Gastrocnemius medialis (tissue), 4 donors: ENCODE measurements around the gene DDX24. TPM values are rescaled to one million over a fixed set of nuclear protein-coding genes. Genes with fewer than 3 reads are reported as not detected.
A peak's percentile ranks its signal among the peaks of the same experiment; 100 is the strongest.

Experiments used
- ATAC-seq, 2 donors: fragments of 150-250 bp; one replicate each; pipeline ENCODE4 v1.9.1; 2016
- DNase-seq, 2 donors: peaks; one replicate each; pipeline ENCODE4 v3.0.0-alpha.2; 2019
- H3K27ac ChIP-seq, 4 donors: fragments of 200-600 bp; sonication (generic); 1 replicate in 1 of 4; 2 replicates in 3 of 4; pipeline ENCODE4 v1.5.1; 2016 to 2018; ENCODE audit warnings: mild to moderate bottlenecking in 2 of 4, moderate library complexity in 1 of 4
- H3K27me3 ChIP-seq, 3 donors: fragments of 200-600 bp; sonication (generic) in 2 of 3; 1 replicate in 1 of 3; 2 replicates in 2 of 3; pipeline versions ENCODE4 v1.5.1 to v1.6.0; 2016 to 2019; ENCODE audit warnings: mild to moderate bottlenecking in 1 of 3, moderate library complexity in 1 of 3
- H3K36me3 ChIP-seq, 2 donors: fragments of 200-600 bp; sonication (generic) in 1 of 2; one replicate each; pipeline ENCODE4 v1.5.1; 2017 to 2018
- H3K4me1 ChIP-seq, 2 donors: fragments of 200-600 bp; sonication (generic) in 1 of 2; one replicate each; pipeline ENCODE4 v1.5.1; 2016 to 2017; ENCODE audit warnings: mild to moderate bottlenecking in 2 of 2
- H3K4me3 ChIP-seq, 4 donors: fragments of 200-600 bp; sonication (generic) in 3 of 4; 1 replicate in 1 of 4; 2 replicates in 3 of 4; pipeline ENCODE4 v1.5.1; 2016 to 2019; ENCODE audit warnings: mild to moderate bottlenecking in 2 of 4
- H3K9me3 ChIP-seq, 3 donors: fragments of 200-600 bp; sonication (generic) in 2 of 3; 1 replicate in 1 of 3; 2 replicates in 2 of 3; pipeline ENCODE4 v1.5.1; 2016 to 2019
- POLR2A ChIP-seq, 2 donors: fragments of 450-650 bp; IDR thresholded peaks; one replicate each; pipeline ENCODE4 v1.6.1; 2017; ENCODE audit warnings: antibody characterized with exemption in 2 of 2, mild to moderate bottlenecking in 2 of 2, moderate library complexity in 2 of 2
- in situ Hi-C, 4 donors: fragments of 200-750 bp; cut with MboI; loops; one replicate each; pipeline versions ENCODE4 v1.15.0 to v1.8.0; 2017; ENCODE audit warnings: low sequenced_read_pairs in 4 of 4
- intact Hi-C: fragments of 100-400 bp; cut with DNase I; formaldehyde crosslinking; loops from one replicate; pipeline ENCODE4 v1.15.1; 2023; ENCODE audit warnings: low total_unique reads
- total RNA-seq, 4 donors: library from RNA; depleted of rRNA; stranded (reverse); fragments of >200 nt; gene quantifications; one replicate each; pipeline versions ENCODE4 v1.1.0 to v1.2.3, GENCODE V29; 2016
- TF ChIP-seq, protein P1 (sequence below), 5 experiments: fragments of 450-650 bp in 3 of 5; fragments of 200-600 bp in 2 of 5; sonication (generic) in 2 of 5; IDR thresholded peaks in 4 of 5; conservative IDR thresholded peaks in 1 of 5; 1 replicate in 4 of 5; 2 replicates in 1 of 5; pipeline ENCODE4 v1.5.1; 2016 to 2019; ENCODE audit warnings: antibody characterized with exemption in 5 of 5, mild to moderate bottlenecking in 3 of 5, moderate library complexity in 3 of 5

DDX24 gene
- total RNA-seq, 4 donors from 2014 or later = 106 to 200 (median 128) TPM

- Histone ChIP-seq H3K9me3 (no peaks in the 10 kb centered on the region), H3K4me1 (peaks cover 29 to 33% of the 10 kb centered on the region in 2 donors), H3K36me3 (no peaks in the 10 kb centered on the region), H3K4me3 (no peak overlapping the region), H3K27ac (peak overlapping the region in 2 of 4 donors; percentile 2 to 56), H3K27me3 (no peaks in the 10 kb centered on the region)
- in situ Hi-C loops = loop anchor here in 3 of 4 donors (5.0 to 10.0 kb wide), 2 partner anchors 59 to 347 kb away; no protein-coding TSS in a partner anchor
- intact Hi-C loops = loop anchor here (1.0 to 10.0 kb wide), 2 partner anchors 61 to 347 kb away; no protein-coding TSS in a partner anchor
- TF ChIP-seq, protein P1, sequence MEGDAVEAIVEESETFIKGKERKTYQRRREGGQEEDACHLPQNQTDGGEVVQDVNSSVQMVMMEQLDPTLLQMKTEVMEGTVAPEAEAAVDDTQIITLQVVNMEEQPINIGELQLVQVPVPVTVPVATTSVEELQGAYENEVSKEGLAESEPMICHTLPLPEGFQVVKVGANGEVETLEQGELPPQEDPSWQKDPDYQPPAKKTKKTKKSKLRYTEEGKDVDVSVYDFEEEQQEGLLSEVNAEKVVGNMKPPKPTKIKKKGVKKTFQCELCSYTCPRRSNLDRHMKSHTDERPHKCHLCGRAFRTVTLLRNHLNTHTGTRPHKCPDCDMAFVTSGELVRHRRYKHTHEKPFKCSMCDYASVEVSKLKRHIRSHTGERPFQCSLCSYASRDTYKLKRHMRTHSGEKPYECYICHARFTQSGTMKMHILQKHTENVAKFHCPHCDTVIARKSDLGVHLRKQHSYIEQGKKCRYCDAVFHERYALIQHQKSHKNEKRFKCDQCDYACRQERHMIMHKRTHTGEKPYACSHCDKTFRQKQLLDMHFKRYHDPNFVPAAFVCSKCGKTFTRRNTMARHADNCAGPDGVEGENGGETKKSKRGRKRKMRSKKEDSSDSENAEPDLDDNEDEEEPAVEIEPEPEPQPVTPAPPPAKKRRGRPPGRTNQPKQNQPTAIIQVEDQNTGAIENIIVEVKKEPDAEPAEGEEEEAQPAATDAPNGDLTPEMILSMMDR (IDR thresholded peaks at IDR 0.05 in 4 of 5, conservative IDR thresholded peaks at IDR 0.05 in 1 of 5) = peak; percentile 89 to 97 (median 96)
- TF ChIP-seq POLR2A (IDR thresholded peaks at IDR 0.05) = no peak
- peak; percentile 66 to 76 for ATAC-seq
- DNase-seq = peak; percentile 52 to 76
These were observed 79.3 kb downstream of the DDX24 start for GRCh38 chr14:94001501-94002396.

GRCh38 chr14:94001016-94001415 is 80.0 kb downstream of the DDX24 start:
- peaks cover 37 to 41% of the 10 kb centered on the region in 2 donors for H3K4me1 ChIP-seq
- DNase-seq = no peak
- no peaks in the 10 kb centered on the region for H3K9me3 ChIP-seq
- no peak overlapping the region for H3K4me3 ChIP-seq
- intact Hi-C loops = loop anchor here (1.0 to 10.0 kb wide), 2 partner anchors 61 to 346 kb away; no protein-coding TSS in a partner anchor
- ATAC-seq = no peak
- peak overlapping the region in 3 of 4 donors; percentile 2 to 56 (median 8) for H3K27ac ChIP-seq
- in situ Hi-C loops = loop anchor here in 3 of 4 donors (5.0 to 10.0 kb wide), 2 partner anchors 59 to 346 kb away; no protein-coding TSS in a partner anchor
- no peaks in the 10 kb centered on the region for H3K36me3 ChIP-seq
- H3K27me3 ChIP-seq = no peaks in the 10 kb centered on the region
- TF ChIP-seq POLR2A (IDR thresholded peaks at IDR 0.05) = no peak
- TF ChIP-seq, protein P1 (IDR thresholded peaks at IDR 0.05 in 4 of 5, conservative IDR thresholded peaks at IDR 0.05 in 1 of 5) = no peak

DNA sequence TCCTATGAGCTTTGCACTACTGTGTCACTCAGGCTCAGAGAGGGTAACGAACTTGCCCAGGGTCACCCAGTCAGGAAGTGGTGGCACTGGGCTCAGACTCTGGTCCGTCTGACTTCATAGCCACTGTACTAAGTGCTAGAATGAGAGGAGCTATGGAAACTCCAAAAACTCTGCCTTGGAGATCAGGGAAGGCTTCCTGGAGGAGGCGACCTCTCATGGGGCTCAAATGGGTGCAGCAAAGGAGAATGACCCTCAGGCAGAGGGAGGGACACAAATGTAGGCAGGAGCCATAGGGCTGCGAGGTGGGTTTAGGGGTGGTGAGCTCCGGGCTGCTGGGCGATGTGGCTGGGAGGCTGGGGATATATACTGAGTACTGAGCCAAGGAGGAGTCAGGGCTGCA is 80.7 kb downstream of the DDX24 start:
- no peak for ATAC-seq
- Histone ChIP-seq H3K4me1 (peaks cover 44 to 48% of the 10 kb centered on the region in 2 donors), H3K27me3 (no peaks in the 10 kb centered on the region), H3K4me3 (no peak overlapping the region), H3K27ac (no peak overlapping the region), H3K9me3 (no peaks in the 10 kb centered on the region), H3K36me3 (no peaks in the 10 kb centered on the region)
- intact Hi-C loops = loop anchor here (10.0 kb wide), 1 partner anchor 345 kb away; no protein-coding TSS in a partner anchor
- no peak for DNase-seq
- TF ChIP-seq, protein P1 (IDR thresholded peaks at IDR 0.05 in 4 of 5, conservative IDR thresholded peaks at IDR 0.05 in 1 of 5) = no peak
- TF ChIP-seq POLR2A (IDR thresholded peaks at IDR 0.05) = no peak
- in situ Hi-C loops = loop anchor here in 3 of 4 donors (5.0 to 10.0 kb wide), 2 partner anchors 58 to 345 kb away; no protein-coding TSS in a partner anchor

- peak overlapping the region; percentile 97 to 100 (median 97) for H3K27ac ChIP-seq
- no peaks in the 10 kb centered on the region for H3K27me3 ChIP-seq
- in situ Hi-C loops = loop anchor here in 2 of 4 donors (5.0 to 10.0 kb wide), 2 partner anchors 55 to 57 kb away; no protein-coding TSS in a partner anchor
These were observed 81.4 kb downstream of the DDX24 start for GRCh38 chr14:93999573-93999972.

More at GRCh38 chr14:93999573-93999972, 81.4 kb downstream of the DDX24 start:
- no peaks in the 10 kb centered on the region for H3K9me3 ChIP-seq
- no peaks in the 10 kb centered on the region for H3K36me3 ChIP-seq
- ATAC-seq (no peak), DNase-seq (no peak)
- intact Hi-C loops = loop anchor here (5.0 kb wide), 1 partner anchor 42 kb away; no protein-coding TSS in a partner anchor
- TF ChIP-seq POLR2A (IDR thresholded peaks at IDR 0.05) = no peak
- TF ChIP-seq, protein P1 (IDR thresholded peaks at IDR 0.05 in 4 of 5, conservative IDR thresholded peaks at IDR 0.05 in 1 of 5) = no peak
- peaks cover 49 to 53% of the 10 kb centered on the region in 2 donors for H3K4me1 ChIP-seq
- H3K4me3 ChIP-seq = no peak overlapping the region
